GM12878 (cell line): ENCODE data around the gene SMOC1. TPM values are rescaled to one million over a fixed set of nuclear protein-coding genes. Genes with fewer than 3 reads are reported as not detected.

Experiments
- ATAC-seq: fragments of 200-7000 bp; cut with Tn5 transposase; 3 replicates; pipeline ENCODE4 v1.9.1; 2020; ENCODE audit warnings: mild to moderate bottlenecking, moderate library complexity
- BruUV-seq: library from RNA; stranded (reverse); fragments of 400-500 nt; replicated peaks from 2 replicates; lab custom pipeline; 2021; lab: Mats Ljungman, UMichigan
- CTCF ChIA-PET: fragments of 300-600 bp; sonication (Branson Sonifier 250); formaldehyde crosslinking; extraction: SDS; loops from one replicate; lab custom pipeline; 2021; ENCODE audit warnings: inconsistent platforms; lab: Yijun Ruan, JAX
- POLR2A ChIA-PET: fragments of 350-600 bp; formaldehyde crosslinking; extraction: SDS; loops from one replicate; lab custom pipeline; 2021; ENCODE audit warnings: inconsistent platforms; lab: Charles Lee
- RAD21 ChIA-PET: fragments of 300-600 bp; sonication (Branson Sonifier 250); formaldehyde crosslinking; loops from one replicate; lab custom pipeline; 2023; ENCODE audit warnings: antibody characterized with exemption; ENCODE audit not compliant: unreplicated experiment; lab: Charles Lee
- SMC1A ChIA-PET: fragments of 300-600 bp; sonication (Branson Sonifier 250); formaldehyde crosslinking; loops from one replicate; lab custom pipeline; 2023; ENCODE audit not compliant: unreplicated experiment, uncharacterized antibody; lab: Charles Lee
- DNase-seq: peaks from one replicate; pipeline ENCODE4 v3.0.0-alpha.2; 2011; ENCODE audit warnings: low read depth, low spot score
- FAIRE-seq: peaks from 3 replicates; lab custom pipeline; 2011; peaks lifted over from hg19 to GRCh38; lab: Jason Lieb, UNC
- H2AFZ ChIP-seq: 2 replicates; pipeline ENCODE4 v1.6.0; 2011; ENCODE audit warnings: low read depth, low read length, control low read depth; ENCODE audit not compliant: control insufficient read depth
- H3K27ac ChIP-seq: 2 replicates; pipeline ENCODE4 v1.5.1; 2011; ENCODE audit warnings: control low read depth; ENCODE audit not compliant: control insufficient read depth, insufficient read depth
- H3K27me3 ChIP-seq, 2 experiments: replicated peaks in 1 of 2; 2 replicates each; pipeline versions ENCODE4 v1.6.0 to v1.6.1; 2011; ENCODE audit warnings: low read length in 1 of 2; ENCODE audit not compliant: control insufficient read depth in 2 of 2, insufficient read depth in 2 of 2
- H3K36me3 ChIP-seq, 2 experiments: 2 replicates each; pipeline ENCODE4 v1.5.1; 2011; ENCODE audit warnings: low read length in 1 of 2; ENCODE audit not compliant: control insufficient read depth in 2 of 2, insufficient read depth in 2 of 2
- H3K4me1 ChIP-seq: 2 replicates; pipeline ENCODE4 v1.6.1; 2011; ENCODE audit warnings: mild to moderate bottlenecking, low read length, moderate library complexity, mixed read lengths; ENCODE audit not compliant: control insufficient read depth, insufficient read depth
- H3K4me2 ChIP-seq: 2 replicates; pipeline ENCODE4 v1.6.0; 2011; ENCODE audit warnings: control low read depth; ENCODE audit not compliant: control insufficient read depth, insufficient read depth
- H3K4me3 ChIP-seq: fragments of 200-600 bp; sonication (generic); 2 replicates; pipeline ENCODE4 v1.5.1; 2016
- H3K79me2 ChIP-seq: 2 replicates; pipeline ENCODE4 v1.6.0; 2011; ENCODE audit warnings: low read length; ENCODE audit not compliant: control insufficient read depth, insufficient read depth
- H3K9ac ChIP-seq: 2 replicates; pipeline ENCODE4 v1.8.0; 2011; ENCODE audit warnings: low read length, control low read depth, mixed read lengths; ENCODE audit not compliant: control insufficient read depth, insufficient read depth
- H3K9me3 ChIP-seq: replicated peaks from 3 replicates; pipeline ENCODE4 v1.5.1; 2011; ENCODE audit warnings: mild to moderate bottlenecking, low read length; ENCODE audit not compliant: control insufficient read depth, insufficient read depth
- H4K20me1 ChIP-seq: 2 replicates; pipeline ENCODE4 v1.6.0; 2011; ENCODE audit not compliant: control insufficient read depth, insufficient read depth
- BRCA1 ChIP-seq: IDR thresholded peaks from 2 replicates; pipeline ENCODE4 v1.6.1; 2011; ENCODE audit warnings: low read depth, low read length, improper control_type of control experiment
- CHD1 ChIP-seq: IDR thresholded peaks from 2 replicates; pipeline ENCODE4 v1.6.1; 2012; ENCODE audit warnings: low read depth, low read length, improper control_type of control experiment
- DPF2 ChIP-seq: fragments of 450-650 bp; IDR thresholded peaks from 2 replicates; pipeline ENCODE4 v1.6.1; 2017; ENCODE audit warnings: mild to moderate bottlenecking
- MXI1 ChIP-seq: fragments of 150-350 bp; IDR thresholded peaks from 2 replicates; pipeline ENCODE4 v1.6.1; 2011; ENCODE audit warnings: low read depth, mild to moderate bottlenecking, inconsistent platforms, low read length, improper control_type of control experiment
- NFXL1 ChIP-seq: fragments of 450-650 bp; IDR thresholded peaks from 2 replicates; pipeline ENCODE4 v1.6.1; 2017; ENCODE audit warnings: antibody characterized with exemption, mild to moderate bottlenecking, borderline replicate concordance
- NR2C1 ChIP-seq: fragments of 450-650 bp; IDR thresholded peaks from 2 replicates; pipeline ENCODE4 v1.6.1; 2017; ENCODE audit warnings: antibody characterized with exemption, mild to moderate bottlenecking, moderate library complexity
- POLR2A ChIP-seq: IDR thresholded peaks from 2 replicates; pipeline ENCODE4 v1.6.1; 2011; ENCODE audit warnings: low read depth, mild to moderate bottlenecking, low read length
- SP1 ChIP-seq: IDR thresholded peaks from one replicate; pipeline ENCODE4 v1.6.1; 2011; ENCODE audit warnings: low read depth, low read length
- TCF12 ChIP-seq: IDR thresholded peaks from 2 replicates; pipeline ENCODE4 v1.6.1; 2011; ENCODE audit warnings: low read depth, mild to moderate bottlenecking, low read length
- ZZZ3 ChIP-seq: IDR thresholded peaks from 2 replicates; pipeline ENCODE4 v1.6.1; 2011; ENCODE audit warnings: low read depth; ENCODE audit not compliant: control insufficient read depth, insufficient read length
- WGBS: methylation state at CpG from one replicate; pipeline ENCODE4 v1.1.6; 2016; ENCODE audit warnings: low lambda C conversion rate; ENCODE audit not compliant: insufficient replicate concordance, insufficient coverage; ENCODE audit errors: missing lambda C conversion rate; 5-methylcytosine and 5-hydroxymethylcytosine counted together
- in situ Hi-C: fragments of 300-500 bp; cut with MboI; formaldehyde crosslinking; loops from 9 replicates; pipeline ENCODE4 v1.14.3; 2018; ENCODE audit warnings: mixed read lengths
- intact Hi-C: fragments of 100-400 bp; cut with micrococcal nuclease; formaldehyde crosslinking; loops from one replicate; pipeline ENCODE4 v1.14.2; 2022; ENCODE audit not compliant: unreplicated experiment
- polyA plus RNA-seq, 11 experiments: library from polyadenylated mRNA; depleted of rRNA in 4 of 11; unstranded in 6 of 11; stranded (reverse) in 5 of 11; fragments of >200 nt; fragmentation: Nextera tagmentation in 4 of 11; fragmentation: Illumina TruSeq in 1 of 11; extraction: Ambion mirVana in 4 of 11; extraction: Trizol in 1 of 11; gene quantifications; 1 replicate in 1 of 11; 2 replicates in 10 of 11; pipeline versions ENCODE4 v1.2.1 to v1.2.3, GENCODE V29; 2011 to 2016; ENCODE audit warnings: inconsistent platforms in 2 of 11, missing spikeins in 2 of 11, low read depth in 1 of 11
- total RNA-seq, 4 experiments: library from RNA; depleted of rRNA in 3 of 4; stranded (reverse); fragments of >200 nt in 3 of 4; fragmentation: Illumina TruSeq in 1 of 4; extraction: Trizol in 1 of 4; gene quantifications; 2 replicates each; pipeline versions ENCODE4 v1.2.1 to v1.2.3, GENCODE V29; 2013 to 2021
- TF ChIP-seq, protein P1 (sequence below): fragments of 450-650 bp; IDR thresholded peaks from 2 replicates; pipeline ENCODE4 v1.6.1; 2016; ENCODE audit warnings: mild to moderate bottlenecking, moderate library complexity, borderline replicate concordance
- TF ChIP-seq, protein P2 (sequence below): fragments of 450-650 bp; IDR thresholded peaks from 2 replicates; pipeline ENCODE4 v1.6.1; 2018; ENCODE audit warnings: mild to moderate bottlenecking, low read depth, moderate library complexity; ENCODE audit not compliant: partially characterized antibody
- TF ChIP-seq, protein P3 (sequence below): IDR thresholded peaks from 2 replicates; pipeline ENCODE4 v1.6.1; 2012; ENCODE audit warnings: low read depth, low read length, improper control_type of control experiment
- TF ChIP-seq, protein P4 (sequence below): fragments of 450-650 bp; IDR thresholded peaks from 2 replicates; pipeline ENCODE4 v1.6.1; 2016; ENCODE audit warnings: mild to moderate bottlenecking
- TF ChIP-seq, protein P5 (sequence below): IDR thresholded peaks from 2 replicates; pipeline ENCODE4 v1.6.1; 2011; ENCODE audit warnings: borderline replicate concordance, low read depth, mild to moderate bottlenecking, moderate library complexity, mixed read lengths, low read length; ENCODE audit not compliant: insufficient read depth; ENCODE audit errors: extremely low read length

Gene SMOC1
- total and polyA plus RNA-seq, 10 of the 15 experiments (the other 5 are each of a cell fraction or from before 2014, with no cell fraction given), result 0.03 to 0.26 (median 0.14) TPM; not detected in 7

DNA sequence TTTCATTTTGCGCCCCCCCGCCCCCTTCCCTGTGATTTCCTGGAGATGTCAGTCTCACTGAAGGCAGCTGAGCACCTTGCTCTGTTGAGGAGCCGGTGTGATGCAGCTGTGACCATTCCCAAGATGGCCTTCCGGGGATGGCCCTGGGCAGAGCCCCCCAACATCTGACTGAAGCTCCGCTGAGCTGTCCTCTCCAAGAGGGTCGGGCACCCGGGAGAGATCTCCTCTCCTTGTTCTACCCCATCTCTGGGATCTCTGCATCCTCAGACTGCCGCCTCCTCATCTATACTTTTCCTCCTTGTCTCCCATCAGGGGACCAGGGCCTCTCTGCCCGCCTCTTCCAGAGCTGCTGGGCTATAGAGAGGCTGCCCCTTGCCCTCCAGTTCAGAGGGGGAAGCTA is 965 bp upstream of the SMOC1 start:
- Histone ChIP-seq H3K9ac (no peak overlapping the region), H4K20me1 (no peaks in the 10 kb centered on the region), H3K4me2 (no peak overlapping the region), H2AFZ (no peak overlapping the region), H3K9me3 (no peaks in the 10 kb centered on the region), H3K36me3 (no peaks in the 10 kb centered on the region), H3K4me1 (no peaks in the 10 kb centered on the region), H3K79me2 (no peaks in the 10 kb centered on the region), H3K27me3 (peaks cover 8 to 10% of the 10 kb centered on the region in 2 experiments), H3K4me3 (no peak overlapping the region), H3K27ac (no peak overlapping the region)
- DNase-seq, result no peak
- ATAC-seq, result no peak
- in situ Hi-C loops (no loop called here), intact Hi-C loops (loop anchor here (5.0 kb wide), 1 partner anchor 134 kb away; no protein-coding TSS in a partner anchor)
- RAD21 ChIA-PET, result interaction anchor here (1.3 to 1.5 kb wide), 3 partner anchors 134 to 150 kb away, joined by 3 to 11 read pairs (median 6); no protein-coding TSS in a partner anchor
- SMC1A ChIA-PET, result interaction anchor here (1.1 to 1.3 kb wide), 3 partner anchors 16 to 194 kb away, joined by 3 to 5 read pairs (median 4); no protein-coding TSS in a partner anchor
- POLR2A ChIA-PET, result no interaction called here
- 59% methylated on average over 9 of the region's 9 CpGs for WGBS
- CTCF ChIA-PET, result interaction anchor here (1.2 to 4.0 kb wide), 8 partner anchors 13 to 481 kb away, joined by 3 to 43 read pairs (median 5); partner anchors contain the start of gene COX16
- FAIRE-seq, result no peak
- no TSS peak for BruUV-seq
- TF ChIP-seq NR2C1 (no peak), NFXL1 (no peak), MXI1 (no peak), ZZZ3 (no peak), BRCA1 (no peak), SP1 (no peak), DPF2 (no peak), TCF12 (no peak), POLR2A (no peak), CHD1 (no peak)
- TF ChIP-seq, protein P1, sequence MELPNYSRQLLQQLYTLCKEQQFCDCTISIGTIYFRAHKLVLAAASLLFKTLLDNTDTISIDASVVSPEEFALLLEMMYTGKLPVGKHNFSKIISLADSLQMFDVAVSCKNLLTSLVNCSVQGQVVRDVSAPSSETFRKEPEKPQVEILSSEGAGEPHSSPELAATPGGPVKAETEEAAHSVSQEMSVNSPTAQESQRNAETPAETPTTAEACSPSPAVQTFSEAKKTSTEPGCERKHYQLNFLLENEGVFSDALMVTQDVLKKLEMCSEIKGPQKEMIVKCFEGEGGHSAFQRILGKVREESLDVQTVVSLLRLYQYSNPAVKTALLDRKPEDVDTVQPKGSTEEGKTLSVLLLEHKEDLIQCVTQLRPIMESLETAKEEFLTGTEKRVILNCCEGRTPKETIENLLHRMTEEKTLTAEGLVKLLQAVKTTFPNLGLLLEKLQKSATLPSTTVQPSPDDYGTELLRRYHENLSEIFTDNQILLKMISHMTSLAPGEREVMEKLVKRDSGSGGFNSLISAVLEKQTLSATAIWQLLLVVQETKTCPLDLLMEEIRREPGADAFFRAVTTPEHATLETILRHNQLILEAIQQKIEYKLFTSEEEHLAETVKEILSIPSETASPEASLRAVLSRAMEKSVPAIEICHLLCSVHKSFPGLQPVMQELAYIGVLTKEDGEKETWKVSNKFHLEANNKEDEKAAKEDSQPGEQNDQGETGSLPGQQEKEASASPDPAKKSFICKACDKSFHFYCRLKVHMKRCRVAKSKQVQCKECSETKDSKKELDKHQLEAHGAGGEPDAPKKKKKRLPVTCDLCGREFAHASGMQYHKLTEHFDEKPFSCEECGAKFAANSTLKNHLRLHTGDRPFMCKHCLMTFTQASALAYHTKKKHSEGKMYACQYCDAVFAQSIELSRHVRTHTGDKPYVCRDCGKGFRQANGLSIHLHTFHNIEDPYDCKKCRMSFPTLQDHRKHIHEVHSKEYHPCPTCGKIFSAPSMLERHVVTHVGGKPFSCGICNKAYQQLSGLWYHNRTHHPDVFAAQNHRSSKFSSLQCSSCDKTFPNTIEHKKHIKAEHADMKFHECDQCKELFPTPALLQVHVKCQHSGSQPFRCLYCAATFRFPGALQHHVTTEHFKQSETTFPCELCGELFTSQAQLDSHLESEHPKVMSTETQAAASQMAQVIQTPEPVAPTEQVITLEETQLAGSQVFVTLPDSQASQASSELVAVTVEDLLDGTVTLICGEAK, result no peak
- TF ChIP-seq, protein P2, sequence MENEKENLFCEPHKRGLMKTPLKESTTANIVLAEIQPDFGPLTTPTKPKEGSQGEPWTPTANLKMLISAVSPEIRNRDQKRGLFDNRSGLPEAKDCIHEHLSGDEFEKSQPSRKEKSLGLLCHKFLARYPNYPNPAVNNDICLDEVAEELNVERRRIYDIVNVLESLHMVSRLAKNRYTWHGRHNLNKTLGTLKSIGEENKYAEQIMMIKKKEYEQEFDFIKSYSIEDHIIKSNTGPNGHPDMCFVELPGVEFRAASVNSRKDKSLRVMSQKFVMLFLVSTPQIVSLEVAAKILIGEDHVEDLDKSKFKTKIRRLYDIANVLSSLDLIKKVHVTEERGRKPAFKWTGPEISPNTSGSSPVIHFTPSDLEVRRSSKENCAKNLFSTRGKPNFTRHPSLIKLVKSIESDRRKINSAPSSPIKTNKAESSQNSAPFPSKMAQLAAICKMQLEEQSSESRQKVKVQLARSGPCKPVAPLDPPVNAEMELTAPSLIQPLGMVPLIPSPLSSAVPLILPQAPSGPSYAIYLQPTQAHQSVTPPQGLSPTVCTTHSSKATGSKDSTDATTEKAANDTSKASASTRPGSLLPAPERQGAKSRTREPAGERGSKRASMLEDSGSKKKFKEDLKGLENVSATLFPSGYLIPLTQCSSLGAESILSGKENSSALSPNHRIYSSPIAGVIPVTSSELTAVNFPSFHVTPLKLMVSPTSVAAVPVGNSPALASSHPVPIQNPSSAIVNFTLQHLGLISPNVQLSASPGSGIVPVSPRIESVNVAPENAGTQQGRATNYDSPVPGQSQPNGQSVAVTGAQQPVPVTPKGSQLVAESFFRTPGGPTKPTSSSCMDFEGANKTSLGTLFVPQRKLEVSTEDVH, result no peak
- TF ChIP-seq, protein P3, sequence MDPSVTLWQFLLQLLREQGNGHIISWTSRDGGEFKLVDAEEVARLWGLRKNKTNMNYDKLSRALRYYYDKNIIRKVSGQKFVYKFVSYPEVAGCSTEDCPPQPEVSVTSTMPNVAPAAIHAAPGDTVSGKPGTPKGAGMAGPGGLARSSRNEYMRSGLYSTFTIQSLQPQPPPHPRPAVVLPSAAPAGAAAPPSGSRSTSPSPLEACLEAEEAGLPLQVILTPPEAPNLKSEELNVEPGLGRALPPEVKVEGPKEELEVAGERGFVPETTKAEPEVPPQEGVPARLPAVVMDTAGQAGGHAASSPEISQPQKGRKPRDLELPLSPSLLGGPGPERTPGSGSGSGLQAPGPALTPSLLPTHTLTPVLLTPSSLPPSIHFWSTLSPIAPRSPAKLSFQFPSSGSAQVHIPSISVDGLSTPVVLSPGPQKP, result no peak
- TF ChIP-seq, protein P4, sequence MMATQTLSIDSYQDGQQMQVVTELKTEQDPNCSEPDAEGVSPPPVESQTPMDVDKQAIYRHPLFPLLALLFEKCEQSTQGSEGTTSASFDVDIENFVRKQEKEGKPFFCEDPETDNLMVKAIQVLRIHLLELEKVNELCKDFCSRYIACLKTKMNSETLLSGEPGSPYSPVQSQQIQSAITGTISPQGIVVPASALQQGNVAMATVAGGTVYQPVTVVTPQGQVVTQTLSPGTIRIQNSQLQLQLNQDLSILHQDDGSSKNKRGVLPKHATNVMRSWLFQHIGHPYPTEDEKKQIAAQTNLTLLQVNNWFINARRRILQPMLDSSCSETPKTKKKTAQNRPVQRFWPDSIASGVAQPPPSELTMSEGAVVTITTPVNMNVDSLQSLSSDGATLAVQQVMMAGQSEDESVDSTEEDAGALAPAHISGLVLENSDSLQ, result no peak
- TF ChIP-seq, protein P5, sequence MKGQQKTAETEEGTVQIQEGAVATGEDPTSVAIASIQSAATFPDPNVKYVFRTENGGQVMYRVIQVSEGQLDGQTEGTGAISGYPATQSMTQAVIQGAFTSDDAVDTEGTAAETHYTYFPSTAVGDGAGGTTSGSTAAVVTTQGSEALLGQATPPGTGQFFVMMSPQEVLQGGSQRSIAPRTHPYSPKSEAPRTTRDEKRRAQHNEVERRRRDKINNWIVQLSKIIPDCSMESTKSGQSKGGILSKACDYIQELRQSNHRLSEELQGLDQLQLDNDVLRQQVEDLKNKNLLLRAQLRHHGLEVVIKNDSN, result no peak
